HUES48 (cell line): ENCODE data around the gene FREM2.

ENCODE experiments used
- H3K27ac ChIP-seq: one replicate; pipeline ENCODE4 v1.7.0; 2013; ENCODE audit warnings: low read depth, low read length, inconsistent platforms
- H3K27me3 ChIP-seq: 2 replicates; pipeline ENCODE4 v1.6.1; 2013; ENCODE audit warnings: mild to moderate bottlenecking, low read length; ENCODE audit not compliant: control insufficient read depth, insufficient read depth
- H3K36me3 ChIP-seq: 2 replicates; pipeline ENCODE4 v1.6.1; 2013; ENCODE audit warnings: low read length; ENCODE audit not compliant: control insufficient read depth, insufficient read depth
- H3K4me1 ChIP-seq: 2 replicates; pipeline ENCODE4 v1.6.1; 2013; ENCODE audit warnings: mild to moderate bottlenecking, low read length; ENCODE audit not compliant: control insufficient read depth, insufficient read depth
- H3K4me3 ChIP-seq: 2 replicates; pipeline ENCODE4 v1.5.1; 2013; ENCODE audit warnings: mild to moderate bottlenecking, low read depth, low read length
- H3K9ac ChIP-seq: 2 replicates; pipeline ENCODE4 v1.6.1; 2013; ENCODE audit warnings: mild to moderate bottlenecking, low read depth, low read length, moderate library complexity
- H3K9me3 ChIP-seq: 2 replicates; pipeline ENCODE4 v1.6.1; 2013; ENCODE audit warnings: low read length; ENCODE audit not compliant: control insufficient read depth, insufficient read depth

Gene FREM2

DNA sequence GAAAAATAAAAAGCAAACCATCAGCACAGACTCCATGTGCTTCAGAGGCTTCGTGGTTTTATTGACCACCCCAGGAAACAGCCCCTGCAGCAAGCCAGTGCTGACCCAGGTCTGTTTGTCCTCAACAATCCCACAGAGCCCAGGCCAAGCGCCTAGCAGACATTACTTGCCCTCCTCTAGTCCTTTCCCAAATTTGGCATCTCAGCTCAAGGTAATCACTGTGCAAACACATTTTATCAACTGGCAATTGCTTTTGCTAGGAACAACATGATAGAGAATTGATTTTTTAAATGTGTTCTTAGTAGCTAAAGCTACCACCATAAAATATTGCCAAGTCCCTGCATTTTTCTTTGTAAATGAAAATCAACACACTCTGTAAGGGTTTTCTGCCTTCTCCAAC lies 182.0 kb downstream of the FREM2 start:
- H3K36me3 ChIP-seq, result peaks cover 4% of the 10 kb centered on the region; the same call in 1 of the 2 replicates
- H3K9ac ChIP-seq, result no peak overlapping the region
- H3K4me3 ChIP-seq, result no peak overlapping the region
- no peaks in the 10 kb centered on the region for H3K4me1 ChIP-seq
- H3K27me3 ChIP-seq, result no peaks in the 10 kb centered on the region
- H3K9me3 ChIP-seq, result no peaks in the 10 kb centered on the region
- no peak overlapping the region for H3K27ac ChIP-seq

DNA sequence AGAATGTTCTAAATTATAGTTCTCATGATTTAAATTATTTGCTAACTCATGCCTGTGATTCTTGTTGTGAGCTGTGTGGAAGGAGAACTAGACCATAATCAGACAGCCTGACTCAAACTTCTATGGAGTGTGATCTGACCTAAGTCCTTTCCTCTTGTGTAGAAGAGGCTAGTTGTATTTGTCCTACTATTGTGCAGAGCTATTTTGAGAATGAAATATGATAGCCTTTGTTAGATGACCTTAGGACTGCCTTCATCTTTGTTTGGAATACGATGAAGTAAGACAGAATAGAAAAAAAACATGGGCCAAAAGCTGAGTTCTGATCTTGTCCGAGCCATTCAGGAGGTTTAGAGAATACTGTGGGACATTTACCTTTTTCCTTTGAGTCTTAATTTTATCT lies 184.4 kb downstream of the FREM2 start:
- no peak overlapping the region for H3K4me3 ChIP-seq
- no peak overlapping the region for H3K27ac ChIP-seq
- no peaks in the 10 kb centered on the region for H3K4me1 ChIP-seq
- H3K36me3 ChIP-seq, result no peaks in the 10 kb centered on the region
- no peaks in the 10 kb centered on the region for H3K27me3 ChIP-seq
- H3K9me3 ChIP-seq, result no peaks in the 10 kb centered on the region
- H3K9ac ChIP-seq, result no peak overlapping the region

DNA sequence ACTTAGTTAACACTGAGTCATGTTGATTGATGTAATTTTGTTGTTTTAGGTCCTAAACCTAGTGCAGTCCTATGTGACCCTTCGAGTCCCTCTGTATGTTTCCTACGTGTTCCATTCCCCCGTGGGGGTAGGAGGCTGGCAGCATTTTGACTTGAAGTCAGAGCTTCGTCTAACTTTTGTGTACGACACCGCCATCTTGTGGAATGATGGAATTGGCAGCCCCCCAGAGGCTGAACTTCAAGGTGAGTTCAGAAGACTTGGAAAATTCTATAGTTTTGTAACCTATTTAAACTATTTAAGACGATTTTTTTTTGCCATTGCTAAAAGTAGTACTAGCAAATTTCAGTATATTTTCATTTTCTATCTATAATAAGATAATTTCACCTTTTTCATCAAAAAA lies 185.8 kb downstream of the FREM2 start:
- Histone ChIP-seq H3K27me3 (no peaks in the 10 kb centered on the region), H3K27ac (no peak overlapping the region)

DNA sequence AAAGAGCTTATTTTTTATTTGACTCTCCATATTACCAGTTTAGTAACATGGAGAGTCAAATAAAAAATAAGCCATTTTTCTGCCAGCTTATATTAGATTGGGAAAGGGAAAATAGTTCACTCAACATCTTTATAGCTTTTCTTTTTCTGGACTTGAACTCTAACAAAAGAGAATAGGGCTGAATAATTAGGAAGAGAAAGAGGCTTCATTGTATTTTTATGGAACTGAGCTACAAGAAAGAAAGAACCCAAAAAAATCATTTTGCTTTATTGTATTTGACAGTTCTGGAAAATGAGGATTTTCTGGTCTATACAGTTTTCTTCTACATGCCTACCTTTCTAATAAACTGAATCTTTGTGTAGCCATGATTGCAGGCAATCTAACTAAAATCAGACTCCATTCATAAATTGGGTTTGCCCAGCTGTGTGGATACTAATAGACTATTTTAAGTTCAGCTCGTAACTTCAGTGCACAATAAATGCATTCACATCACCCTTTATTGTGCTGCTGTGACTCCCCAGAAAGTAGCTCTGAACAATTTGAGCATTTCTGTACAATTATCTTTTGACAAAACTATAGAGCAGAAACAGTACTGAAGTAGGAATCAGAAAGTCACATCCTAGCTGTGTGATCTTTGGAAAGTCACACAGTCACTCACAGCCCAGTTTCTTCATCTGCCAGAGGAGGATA lies 188.5 kb downstream of the FREM2 start:
- H3K9ac ChIP-seq, result no peak overlapping the region
- H3K27ac ChIP-seq, result no peak overlapping the region
- no peaks in the 10 kb centered on the region; the same call in 1 of the 2 replicates for H3K36me3 ChIP-seq
- H3K9me3 ChIP-seq, result no peaks in the 10 kb centered on the region
- H3K4me1 ChIP-seq, result no peaks in the 10 kb centered on the region
- H3K4me3 ChIP-seq, result no peak overlapping the region
- H3K27me3 ChIP-seq, result no peaks in the 10 kb centered on the region

More for the DNA sequence above, 185.8 kb downstream of the FREM2 start:
- no peaks in the 10 kb centered on the region for H3K36me3 ChIP-seq
- no peaks in the 10 kb centered on the region for H3K9me3 ChIP-seq
- H3K4me3 ChIP-seq, result no peak overlapping the region
- H3K9ac ChIP-seq, result no peak overlapping the region
- no peaks in the 10 kb centered on the region for H3K4me1 ChIP-seq

DNA sequence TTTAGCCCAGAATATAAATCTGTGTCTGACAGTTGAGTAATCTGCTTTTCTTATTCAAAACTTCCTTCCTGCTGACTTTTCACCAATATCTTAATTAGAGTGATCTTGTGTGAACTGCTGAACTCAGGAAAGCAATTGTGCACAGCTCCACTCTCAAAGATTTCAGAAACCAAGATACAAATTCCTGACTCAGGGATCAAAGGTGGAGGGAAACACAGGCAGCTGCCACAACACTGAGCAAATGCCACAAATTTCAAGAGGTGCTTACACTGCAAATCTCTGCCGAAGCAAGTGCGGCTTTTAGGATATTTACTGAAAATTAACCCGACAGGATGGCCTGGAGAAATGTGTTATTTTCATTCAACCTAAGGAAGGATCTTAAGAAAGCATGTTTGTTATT lies 192.4 kb downstream of the FREM2 start:
- H3K36me3 ChIP-seq, result no peaks in the 10 kb centered on the region; the same call in 1 of the 2 replicates
- no peaks in the 10 kb centered on the region for H3K27me3 ChIP-seq
- H3K27ac ChIP-seq, result no peak overlapping the region
- no peaks in the 10 kb centered on the region for H3K9me3 ChIP-seq
- H3K4me3 ChIP-seq, result no peak overlapping the region
- no peak overlapping the region for H3K9ac ChIP-seq
- no peaks in the 10 kb centered on the region; the same call in 1 of the 2 replicates for H3K4me1 ChIP-seq

DNA sequence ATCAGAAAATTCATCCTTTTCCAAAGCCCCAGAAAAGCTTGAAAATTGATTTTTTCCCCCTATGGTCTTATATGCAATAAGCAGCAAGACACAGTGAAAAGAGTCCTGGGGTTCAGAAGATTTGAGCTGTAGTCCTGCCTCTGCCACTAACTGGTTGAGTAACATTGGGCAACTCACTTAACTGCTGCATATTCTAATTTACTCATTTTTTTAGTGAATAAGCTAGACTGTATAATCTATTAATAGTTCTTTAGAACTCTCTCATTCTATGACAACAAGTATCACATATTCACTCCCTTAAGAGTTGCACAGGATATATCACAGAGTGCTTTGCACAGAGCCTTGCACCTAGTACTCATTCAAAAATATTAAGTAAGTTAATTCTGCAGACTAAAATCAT lies 192.9 kb downstream of the FREM2 start:
- Histone ChIP-seq H3K27ac (no peak overlapping the region), H3K36me3 (no peaks in the 10 kb centered on the region; the same call in 1 of the 2 replicates), H3K27me3 (no peaks in the 10 kb centered on the region), H3K9ac (no peak overlapping the region), H3K4me1 (no peaks in the 10 kb centered on the region; the same call in 1 of the 2 replicates), H3K4me3 (no peak overlapping the region), H3K9me3 (no peaks in the 10 kb centered on the region)

DNA sequence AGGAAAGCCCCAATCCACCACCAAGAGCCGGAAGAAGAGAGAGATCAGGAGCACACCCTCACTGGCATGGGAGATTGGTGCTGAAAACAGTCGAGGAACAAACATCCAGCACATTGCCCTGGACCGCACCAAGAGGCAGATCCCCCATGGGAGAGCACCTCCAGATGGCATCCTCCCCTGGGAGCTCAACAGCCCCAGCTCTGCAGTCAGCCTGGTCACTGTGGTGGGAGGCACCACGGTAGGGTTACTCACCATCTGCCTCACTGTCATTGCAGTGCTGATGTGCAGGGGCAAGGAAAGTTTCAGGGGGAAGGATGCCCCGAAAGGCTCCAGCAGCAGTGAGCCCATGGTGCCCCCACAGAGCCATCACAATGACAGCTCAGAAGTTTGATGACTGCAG lies 193.5 kb downstream of the FREM2 start:
- Histone ChIP-seq H3K9me3 (no peaks in the 10 kb centered on the region), H3K4me3 (no peak overlapping the region), H3K4me1 (no peaks in the 10 kb centered on the region; the same call in 1 of the 2 replicates), H3K27me3 (no peaks in the 10 kb centered on the region), H3K9ac (no peak overlapping the region), H3K36me3 (no peaks in the 10 kb centered on the region; the same call in 1 of the 2 replicates), H3K27ac (no peak overlapping the region)

DNA sequence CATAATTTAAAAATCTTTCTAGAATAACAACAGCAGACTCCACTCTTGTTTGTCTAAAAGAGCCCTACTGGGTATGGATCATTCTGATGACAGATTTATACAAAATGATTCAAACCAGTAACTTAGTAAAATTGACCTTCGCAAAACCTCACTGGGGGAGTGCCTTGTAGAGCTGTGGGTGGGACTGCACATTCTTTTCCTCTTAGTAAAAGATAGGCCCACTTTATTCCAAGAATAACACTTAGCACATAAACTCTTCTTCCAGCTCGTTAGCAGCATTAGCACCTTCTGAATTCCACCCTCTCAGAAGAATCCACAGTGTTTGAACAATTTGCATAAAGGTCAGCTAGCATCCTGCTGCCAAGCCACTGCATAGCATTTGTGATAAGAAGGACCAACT lies 196.9 kb downstream of the FREM2 start:
- Histone ChIP-seq H3K4me3 (no peak overlapping the region), H3K27me3 (no peaks in the 10 kb centered on the region), H3K9me3 (no peaks in the 10 kb centered on the region), H3K4me1 (no peaks in the 10 kb centered on the region; the same call in 1 of the 2 replicates), H3K36me3 (no peaks in the 10 kb centered on the region), H3K27ac (peak overlapping the region; percentile 23), H3K9ac (no peak overlapping the region)

DNA sequence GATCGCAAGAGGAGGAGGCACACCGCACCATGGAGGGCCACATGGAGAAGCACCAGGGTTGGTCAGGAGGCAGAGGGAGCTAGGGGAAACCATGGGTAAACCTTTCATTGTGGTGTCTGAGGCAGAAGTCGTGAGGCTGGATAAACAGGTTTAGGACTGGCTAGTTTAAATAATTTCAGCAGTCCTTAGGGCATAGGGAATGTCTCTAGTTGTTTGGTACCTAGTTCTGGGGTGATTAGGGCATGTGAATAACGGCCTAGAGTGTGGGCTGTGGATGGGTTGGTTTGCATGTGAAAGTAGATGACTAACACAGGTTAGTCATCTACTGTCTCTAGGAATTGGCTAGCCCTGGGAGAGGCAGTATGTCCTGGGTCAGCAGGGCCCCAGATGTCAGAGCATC lies 201.4 kb downstream of the FREM2 start:
- Histone ChIP-seq H3K9ac (no peak overlapping the region), H3K4me3 (no peak overlapping the region), H3K4me1 (no peaks in the 10 kb centered on the region; the same call in 1 of the 2 replicates), H3K27me3 (no peaks in the 10 kb centered on the region), H3K9me3 (no peaks in the 10 kb centered on the region), H3K27ac (no peak overlapping the region), H3K36me3 (no peaks in the 10 kb centered on the region)

DNA sequence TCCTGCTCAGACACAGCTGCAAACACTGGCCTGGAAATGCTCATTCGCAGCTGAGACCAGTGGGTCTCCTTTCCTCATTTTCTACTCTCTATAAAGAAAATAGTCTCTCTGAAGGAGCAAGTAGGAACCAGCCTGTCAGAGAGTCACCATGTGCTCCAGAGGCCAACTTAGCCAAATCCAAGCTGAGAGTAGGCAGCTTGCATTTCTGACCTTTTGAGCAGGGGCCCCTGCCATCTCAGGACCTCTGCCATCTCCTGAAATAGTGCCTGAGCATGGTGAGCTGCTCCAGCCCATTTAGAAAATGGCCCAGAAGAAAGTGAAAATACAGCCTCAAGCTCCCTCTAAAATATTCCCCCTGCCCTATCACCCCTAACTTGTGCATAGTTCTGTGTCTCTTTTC lies 208.2 kb downstream of the FREM2 start:
- H3K9ac ChIP-seq, result no peak overlapping the region
- H3K27ac ChIP-seq, result no peak overlapping the region
- no peaks in the 10 kb centered on the region for H3K4me1 ChIP-seq
- no peaks in the 10 kb centered on the region for H3K27me3 ChIP-seq
- no peaks in the 10 kb centered on the region for H3K9me3 ChIP-seq
- H3K4me3 ChIP-seq, result no peak overlapping the region
- no peaks in the 10 kb centered on the region for H3K36me3 ChIP-seq

DNA sequence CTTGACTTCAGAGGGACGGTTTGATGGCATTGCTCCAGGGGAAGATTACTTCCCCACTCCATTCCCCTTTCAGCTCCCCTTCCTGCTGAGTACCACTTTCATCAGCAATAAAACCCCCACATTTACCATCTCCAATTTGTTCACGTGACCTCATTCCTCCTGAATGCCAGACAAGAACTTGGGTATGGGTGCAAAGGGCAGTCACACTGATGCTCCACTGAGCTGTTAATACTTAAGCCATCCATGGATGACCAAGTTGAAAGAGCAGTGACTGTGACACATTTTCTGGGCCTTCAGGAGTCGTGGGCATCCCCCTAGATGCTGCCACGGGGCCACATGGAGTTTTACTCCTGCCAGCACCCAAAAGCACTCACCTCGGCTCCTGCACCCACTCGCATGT lies 210.6 kb downstream of the FREM2 start:
- H3K27me3 ChIP-seq, result no peaks in the 10 kb centered on the region
- no peaks in the 10 kb centered on the region for H3K36me3 ChIP-seq
- no peak overlapping the region for H3K4me3 ChIP-seq
- no peak overlapping the region for H3K27ac ChIP-seq
- H3K4me1 ChIP-seq, result no peaks in the 10 kb centered on the region
- no peaks in the 10 kb centered on the region for H3K9me3 ChIP-seq
- H3K9ac ChIP-seq, result no peak overlapping the region
